Lung (tissue), 12 donors: ENCODE data around the gene PPM1H. TPM values are rescaled to one million over a fixed set of nuclear protein-coding genes. Genes with fewer than 3 reads are reported as not detected.
A peak's percentile ranks its signal among the peaks of the same experiment; 100 is the strongest.
"Not testable (repeated sequence)": the region's sequence is repeated elsewhere in the genome, so short reads cannot be mapped to it uniquely, and the experiment has no call there.

Source experiments
- ATAC-seq: fragments of 200-7000 bp; cut with Tn5 transposase; one replicate; pipeline ENCODE4 v1.9.1; 2020; ENCODE audit warnings: moderate number of reproducible peaks; ENCODE audit not compliant: insufficient read depth, low FRiP score
- DNase-seq, 3 donors: peaks; one replicate each; pipeline ENCODE4 v3.0.0-alpha.2; 2013 to 2017
- H3K27ac ChIP-seq, 2 donors: one replicate each; pipeline ENCODE4 v1.5.1; 2013; ENCODE audit warnings: mild to moderate bottlenecking in 2 of 2, moderate library complexity in 2 of 2, control low read depth in 1 of 2, inconsistent platforms in 1 of 2, low read depth in 1 of 2, low read length in 1 of 2
- H3K27me3 ChIP-seq, 3 donors: one replicate each; pipeline ENCODE4 v1.5.1; 2013; ENCODE audit warnings: low read length in 2 of 3; ENCODE audit not compliant: control insufficient read depth in 3 of 3, insufficient read depth in 3 of 3
- H3K36me3 ChIP-seq, 4 donors: one replicate each; pipeline ENCODE4 v1.5.1; 2013; ENCODE audit warnings: low read length in 4 of 4, mild to moderate bottlenecking in 1 of 4, moderate library complexity in 1 of 4; ENCODE audit not compliant: control insufficient read depth in 4 of 4, insufficient read depth in 4 of 4
- H3K4me1 ChIP-seq, 5 donors: one replicate each; pipeline ENCODE4 v1.5.1; 2013; ENCODE audit warnings: low read length in 5 of 5, mild to moderate bottlenecking in 2 of 5, moderate library complexity in 1 of 5; ENCODE audit not compliant: control insufficient read depth in 5 of 5, insufficient read depth in 5 of 5
- H3K4me3 ChIP-seq: one replicate; pipeline ENCODE4 v1.5.1; 2013; ENCODE audit warnings: mild to moderate bottlenecking, control low read depth, moderate library complexity
- H3K9ac ChIP-seq, 2 donors: one replicate each; pipeline ENCODE4 v1.5.1; 2013; ENCODE audit warnings: low read length in 2 of 2, control low read depth in 1 of 2; ENCODE audit not compliant: insufficient read depth in 1 of 2
- H3K9me3 ChIP-seq, 4 donors: one replicate each; pipeline ENCODE4 v1.5.1; 2013; ENCODE audit warnings: low read length in 3 of 4, mild to moderate bottlenecking in 1 of 4, moderate library complexity in 1 of 4; ENCODE audit not compliant: control insufficient read depth in 4 of 4, insufficient read depth in 3 of 4
- CTCF ChIP-seq: IDR thresholded peaks from 2 replicates; pipeline ENCODE4 v1.5.1; 2012; ENCODE audit warnings: mild to moderate bottlenecking; ENCODE audit errors: control extremely low read depth, extremely low read depth
- WGBS, 2 donors: extraction: QIAGEN DNeasy Blood & Tissue Kit; methylation state at CpG; one replicate each; pipeline ENCODE4 v1.1.7; 2013; 5-methylcytosine and 5-hydroxymethylcytosine counted together
- polyA plus RNA-seq, 2 donors: library from polyadenylated mRNA; stranded (reverse); fragments of 200-250 nt; gene quantifications; one replicate each; pipeline ENCODE4 v1.2.1, GENCODE V29; 2013
- total RNA-seq, 2 donors: library from RNA; depleted of rRNA in 1 of 2; stranded (reverse); fragments of >200 nt in 1 of 2; gene quantifications; one replicate each; pipeline ENCODE4 v1.2.1, GENCODE V29; 2014 to 2021
- donor health status: control.
- donor health status: control.
- donor health status: Bipolar disorder and iron deficiency.
- donor health status: healthy.
- donor health status: DM: yes; HTN: yes; CAD: no.

PPM1H gene
- total and polyA plus RNA-seq, 4 donors, result 2.0 to 11.2 (median 5.7) TPM

GRCh38 chr12:62760779-62761178 lies 174.2 kb downstream of the PPM1H start:
- Histone ChIP-seq H3K4me3 (no peak overlapping the region), H3K9me3 (no peaks in the 10 kb centered on the region), H3K36me3 (no peaks in the 10 kb centered on the region), H3K27ac (no peak overlapping the region), H3K9ac (no peak overlapping the region), H3K4me1 (peaks cover 0 to 10% (median 0%) of the 10 kb centered on the region in 5 donors), H3K27me3 (peaks cover 0 to 9% (median 0%) of the 10 kb centered on the region in 3 donors)
- TF ChIP-seq CTCF, result no peak
- 36 to 38% methylated on average over 2 of the region's 2 CpGs for WGBS, 2 donors
- ATAC-seq (peak; percentile 78), DNase-seq (peak in 2 of 3 donors; percentile 36 to 38)

GRCh38 chr12:62760341-62760740 lies 174.6 kb downstream of the PPM1H start:
- not testable (repeated sequence) for H3K9ac ChIP-seq, DNase-seq, H3K27me3 ChIP-seq, H3K9me3 ChIP-seq, H3K4me3 ChIP-seq, H3K27ac ChIP-seq, ATAC-seq, H3K36me3 ChIP-seq
- WGBS, 2 donors, result 63 to 83% methylated on average over 3 of the region's 3 CpGs
- H3K4me1 ChIP-seq, result peaks cover 0 to 10% (median 0%) of the 10 kb centered on the region in 5 donors

- peaks cover 0 to 4% (median 0%) of the 10 kb centered on the region in 3 donors for H3K27me3 ChIP-seq
- H3K9ac ChIP-seq, result no peak overlapping the region
- H3K9me3 ChIP-seq, result no peaks in the 10 kb centered on the region
- H3K27ac ChIP-seq, result no peak overlapping the region
- ATAC-seq (no peak), DNase-seq (peak in 1 of 3 donors; percentile 15)
- H3K4me3 ChIP-seq, result no peak overlapping the region
- no peaks in the 10 kb centered on the region for H3K36me3 ChIP-seq
- no peak for TF ChIP-seq CTCF
- WGBS, 2 donors, result 73 to 86% methylated on average over 1 of the region's 1 CpG
- H3K4me1 ChIP-seq, result peaks cover 0 to 10% (median 0%) of the 10 kb centered on the region in 5 donors
Observed at GRCh38 chr12:62758216-62758615, 176.7 kb downstream of the PPM1H start.

GRCh38 chr12:62757048-62757447 lies 177.9 kb downstream of the PPM1H start:
- WGBS, 2 donors, result 77 to 79% methylated on average over 2 of the region's 2 CpGs
- H3K27ac ChIP-seq, result no peak overlapping the region
- H3K27me3 ChIP-seq, result no peaks in the 10 kb centered on the region

More at GRCh38 chr12:62757048-62757447, 177.9 kb downstream of the PPM1H start:
- TF ChIP-seq CTCF, result no peak
- H3K4me1 ChIP-seq, result peaks cover 0 to 10% (median 0%) of the 10 kb centered on the region in 5 donors
- H3K9ac ChIP-seq, result no peak overlapping the region
- H3K36me3 ChIP-seq, result no peaks in the 10 kb centered on the region
- DNase-seq (no peak), ATAC-seq (no peak)
- no peaks in the 10 kb centered on the region for H3K9me3 ChIP-seq
- H3K4me3 ChIP-seq, result no peak overlapping the region
